Measurements from ENCODE around the gene MYL10.

MYL10 gene

GRCh38 chr7:101563943-101564777, 64.9 kb downstream of the MYL10 start:
- DNase-seq, result no peak

Measured in SHP77 (cell line).